ENCODE results near the gene NMNAT3.

DNA sequence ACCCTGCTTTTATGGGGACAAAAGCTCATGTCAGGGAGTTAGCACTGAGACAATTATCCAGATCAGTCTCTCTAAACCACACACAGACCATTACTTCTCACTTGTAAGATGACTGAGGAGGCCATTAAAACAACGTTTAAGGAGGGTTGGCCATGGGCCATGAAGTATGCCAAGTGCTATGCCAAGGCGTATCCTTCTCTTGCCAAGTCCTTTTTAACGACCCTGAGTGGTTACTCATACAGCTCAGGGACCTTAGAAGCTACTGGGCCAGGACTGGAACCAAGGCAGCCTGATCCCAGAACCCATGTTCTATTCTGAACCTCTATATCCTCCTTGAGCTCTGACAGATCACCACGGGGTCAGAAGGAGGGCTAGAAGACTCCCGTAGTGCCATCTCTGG is 50.0 kb downstream of the NMNAT3 start:
- TF ChIP-seq CTCF (IDR thresholded peaks at IDR 0.05) (no peak), TAF1 (IDR thresholded peaks at IDR 0.05; ENCODE audit: borderline replicate concordance, low read depth, low read length) (no peak), TCF12 (IDR thresholded peaks at IDR 0.05) (no peak), MXI1 (IDR thresholded peaks at IDR 0.05; ENCODE audit: low read depth, low read length) (no peak), TEAD4 (IDR thresholded peaks at IDR 0.05; ENCODE audit: borderline replicate concordance, insufficient read depth) (no peak), RCOR1 (IDR thresholded peaks at IDR 0.05; ENCODE audit: low read length) (no peak), EZH2phosphoT487 (IDR thresholded peaks at IDR 0.05; ENCODE audit: borderline replicate concordance, low read depth) (no peak), POLR2AphosphoS5 (IDR thresholded peaks at IDR 0.05; ENCODE audit: low read depth, low read length) (no peak), CHD2 (IDR thresholded peaks at IDR 0.05; ENCODE audit: low read length, partially characterized antibody) (no peak)
- TF ChIP-seq, protein P1, sequence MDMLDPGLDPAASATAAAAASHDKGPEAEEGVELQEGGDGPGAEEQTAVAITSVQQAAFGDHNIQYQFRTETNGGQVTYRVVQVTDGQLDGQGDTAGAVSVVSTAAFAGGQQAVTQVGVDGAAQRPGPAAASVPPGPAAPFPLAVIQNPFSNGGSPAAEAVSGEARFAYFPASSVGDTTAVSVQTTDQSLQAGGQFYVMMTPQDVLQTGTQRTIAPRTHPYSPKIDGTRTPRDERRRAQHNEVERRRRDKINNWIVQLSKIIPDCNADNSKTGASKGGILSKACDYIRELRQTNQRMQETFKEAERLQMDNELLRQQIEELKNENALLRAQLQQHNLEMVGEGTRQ (IDR thresholded peaks at IDR 0.05; ENCODE audit: borderline replicate concordance, low read depth, low read length) = no peak
- TF ChIP-seq, protein P2, sequence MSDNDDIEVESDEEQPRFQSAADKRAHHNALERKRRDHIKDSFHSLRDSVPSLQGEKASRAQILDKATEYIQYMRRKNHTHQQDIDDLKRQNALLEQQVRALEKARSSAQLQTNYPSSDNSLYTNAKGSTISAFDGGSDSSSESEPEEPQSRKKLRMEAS (IDR thresholded peaks at IDR 0.05; ENCODE audit: low read depth) = no peak
- TF ChIP-seq, protein P3, sequence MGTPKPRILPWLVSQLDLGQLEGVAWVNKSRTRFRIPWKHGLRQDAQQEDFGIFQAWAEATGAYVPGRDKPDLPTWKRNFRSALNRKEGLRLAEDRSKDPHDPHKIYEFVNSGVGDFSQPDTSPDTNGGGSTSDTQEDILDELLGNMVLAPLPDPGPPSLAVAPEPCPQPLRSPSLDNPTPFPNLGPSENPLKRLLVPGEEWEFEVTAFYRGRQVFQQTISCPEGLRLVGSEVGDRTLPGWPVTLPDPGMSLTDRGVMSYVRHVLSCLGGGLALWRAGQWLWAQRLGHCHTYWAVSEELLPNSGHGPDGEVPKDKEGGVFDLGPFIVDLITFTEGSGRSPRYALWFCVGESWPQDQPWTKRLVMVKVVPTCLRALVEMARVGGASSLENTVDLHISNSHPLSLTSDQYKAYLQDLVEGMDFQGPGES (IDR thresholded peaks at IDR 0.05; ENCODE audit: low read depth, low read length) = no peak
